SJSA1 (cell line): ENCODE results near the gene CD53. TPM values are rescaled to one million over a fixed set of nuclear protein-coding genes. Genes with fewer than 3 reads are reported as not detected.

Experiments
- DNase-seq, 2 experiments: peaks; one replicate each; pipeline ENCODE4 v3.0.0-alpha.2; 2015 to 2020; ENCODE audit warnings: low spot score in 2 of 2, low read depth in 1 of 2
- H3K27ac ChIP-seq: fragments of 250-450 bp; sonication (Bioruptor Pico); 2 replicates; pipeline ENCODE4 v1.5.1; 2020; ENCODE audit warnings: mild to moderate bottlenecking, moderate library complexity
- H3K27me3 ChIP-seq: fragments of 250-450 bp; sonication (Bioruptor Pico); replicated peaks from 2 replicates; pipeline ENCODE4 v1.5.1; 2020; ENCODE audit warnings: mild to moderate bottlenecking, moderate library complexity
- H3K36me3 ChIP-seq: fragments of 250-450 bp; sonication (Bioruptor Pico); 2 replicates; pipeline ENCODE4 v1.5.1; 2020; ENCODE audit warnings: mild to moderate bottlenecking
- H3K4me1 ChIP-seq: fragments of 250-450 bp; sonication (Bioruptor Pico); replicated peaks from 2 replicates; pipeline ENCODE4 v1.6.1; 2021; ENCODE audit warnings: mild to moderate bottlenecking
- H3K4me3 ChIP-seq: fragments of 250-450 bp; sonication (Bioruptor Pico); 2 replicates; pipeline ENCODE4 v1.5.1; 2020; ENCODE audit warnings: mild to moderate bottlenecking
- H3K9me3 ChIP-seq: fragments of 250-450 bp; sonication (Bioruptor Pico); replicated peaks from 2 replicates; pipeline ENCODE4 v1.5.1; 2020; ENCODE audit warnings: mild to moderate bottlenecking
- total RNA-seq: library from RNA; depleted of rRNA; stranded (reverse); fragments of >200 nt; shearing (Covaris generic); gene quantifications from 2 replicates; pipeline ENCODE4 v1.2.3, GENCODE V29; 2014

The CD53 gene
- total RNA-seq, 1 experiment from 2014 or later, result not detected

- Histone ChIP-seq H3K9me3 (no peaks in the 10 kb centered on the region), H3K36me3 (no peaks in the 10 kb centered on the region), H3K27ac (no peak overlapping the region), H3K4me1 (no peaks in the 10 kb centered on the region), H3K4me3 (no peak overlapping the region), H3K27me3 (peaks cover 3% of the 10 kb centered on the region; the same call in 1 of the 2 replicates)
- DNase-seq, result no peak
Measured at GRCh38 chr1:110880708-110881374, 7.9 kb downstream of the CD53 start.

- no peak for DNase-seq
- no peak overlapping the region for H3K27ac ChIP-seq
Measured at GRCh38 chr1:110888049-110888448, 15.1 kb downstream of the CD53 start.

GRCh38 chr1:110888641-110889040 is 15.7 kb downstream of the CD53 start:
- Histone ChIP-seq H3K36me3 (no peaks in the 10 kb centered on the region), H3K9me3 (no peaks in the 10 kb centered on the region), H3K27me3 (peaks cover 1% of the 10 kb centered on the region; the same call in 1 of the 2 replicates), H3K4me3 (no peak overlapping the region), H3K27ac (no peak overlapping the region), H3K4me1 (no peaks in the 10 kb centered on the region)
- no peak for DNase-seq

More at GRCh38 chr1:110888049-110888448, 15.1 kb downstream of the CD53 start:
- H3K36me3 ChIP-seq, result no peaks in the 10 kb centered on the region
- H3K4me1 ChIP-seq, result no peaks in the 10 kb centered on the region
- H3K9me3 ChIP-seq, result no peaks in the 10 kb centered on the region
- H3K27me3 ChIP-seq, result no peaks in the 10 kb centered on the region
- H3K4me3 ChIP-seq, result no peak overlapping the region

- H3K9me3 ChIP-seq, result no peaks in the 10 kb centered on the region
- DNase-seq, result no peak
- no peak overlapping the region for H3K4me3 ChIP-seq
- no peak overlapping the region for H3K27ac ChIP-seq
- no peaks in the 10 kb centered on the region for H3K4me1 ChIP-seq
- H3K36me3 ChIP-seq, result no peaks in the 10 kb centered on the region
- H3K27me3 ChIP-seq, result peaks cover 5% of the 10 kb centered on the region; the same call in 1 of the 2 replicates
Measured at GRCh38 chr1:110890474-110891196, 17.7 kb downstream of the CD53 start.

- H3K36me3 ChIP-seq, result no peaks in the 10 kb centered on the region
- no peaks in the 10 kb centered on the region for H3K9me3 ChIP-seq
- H3K4me1 ChIP-seq, result no peaks in the 10 kb centered on the region
- H3K27me3 ChIP-seq, result peaks cover 5% of the 10 kb centered on the region; the same call in 1 of the 2 replicates
- no peak overlapping the region for H3K4me3 ChIP-seq
- H3K27ac ChIP-seq, result no peak overlapping the region
- no peak for DNase-seq
Measured at GRCh38 chr1:110893908-110894490, 21.1 kb downstream of the CD53 start.

GRCh38 chr1:110896090-110896489 is 23.1 kb downstream of the CD53 start:
- no peak for DNase-seq
- Histone ChIP-seq H3K36me3 (no peaks in the 10 kb centered on the region), H3K9me3 (no peaks in the 10 kb centered on the region)

GRCh38 chr1:110897681-110898080 is 24.7 kb downstream of the CD53 start:
- no peaks in the 10 kb centered on the region for H3K9me3 ChIP-seq
- DNase-seq, result no peak
- no peak overlapping the region for H3K27ac ChIP-seq
- no peaks in the 10 kb centered on the region for H3K36me3 ChIP-seq
- H3K4me3 ChIP-seq, result no peak overlapping the region
- H3K27me3 ChIP-seq, result peaks cover 5% of the 10 kb centered on the region; the same call in 1 of the 2 replicates
- no peaks in the 10 kb centered on the region for H3K4me1 ChIP-seq

More at GRCh38 chr1:110896090-110896489, 23.1 kb downstream of the CD53 start:
- H3K27ac ChIP-seq, result no peak overlapping the region
- H3K4me3 ChIP-seq, result no peak overlapping the region
- peaks cover 5% of the 10 kb centered on the region; the same call in 1 of the 2 replicates for H3K27me3 ChIP-seq
- no peaks in the 10 kb centered on the region for H3K4me1 ChIP-seq

- no peak overlapping the region for H3K4me3 ChIP-seq
- H3K27me3 ChIP-seq, result peaks cover 1% of the 10 kb centered on the region; the same call in 1 of the 2 replicates
- DNase-seq, result no peak
- no peaks in the 10 kb centered on the region for H3K4me1 ChIP-seq
- no peak overlapping the region for H3K27ac ChIP-seq
- H3K36me3 ChIP-seq, result no peaks in the 10 kb centered on the region
- no peaks in the 10 kb centered on the region for H3K9me3 ChIP-seq
Measured at GRCh38 chr1:110898734-110899457, 25.9 kb downstream of the CD53 start.

- no peak for DNase-seq
- H3K4me1 ChIP-seq, result no peaks in the 10 kb centered on the region
Measured at GRCh38 chr1:110899458-110899843, 26.5 kb downstream of the CD53 start.

GRCh38 chr1:110902820-110903463 is 30.0 kb downstream of the CD53 start:
- no peaks in the 10 kb centered on the region for H3K4me1 ChIP-seq
- H3K27me3 ChIP-seq, result no peaks in the 10 kb centered on the region
- no peak overlapping the region for H3K27ac ChIP-seq
- no peak for DNase-seq
- H3K9me3 ChIP-seq, result no peaks in the 10 kb centered on the region
- H3K4me3 ChIP-seq, result no peak overlapping the region
- H3K36me3 ChIP-seq, result no peaks in the 10 kb centered on the region

More at GRCh38 chr1:110899458-110899843, 26.5 kb downstream of the CD53 start:
- H3K4me3 ChIP-seq, result no peak overlapping the region
- H3K27ac ChIP-seq, result no peak overlapping the region
- no peaks in the 10 kb centered on the region for H3K27me3 ChIP-seq
- no peaks in the 10 kb centered on the region for H3K9me3 ChIP-seq
- H3K36me3 ChIP-seq, result no peaks in the 10 kb centered on the region

GRCh38 chr1:110903853-110904500 is 31.0 kb downstream of the CD53 start:
- Histone ChIP-seq H3K36me3 (no peaks in the 10 kb centered on the region), H3K27ac (no peak overlapping the region), H3K4me1 (no peaks in the 10 kb centered on the region), H3K4me3 (no peak overlapping the region), H3K9me3 (no peaks in the 10 kb centered on the region), H3K27me3 (no peaks in the 10 kb centered on the region)
- DNase-seq, result no peak

GRCh38 chr1:110912784-110913183 is 39.8 kb downstream of the CD53 start:
- Histone ChIP-seq H3K36me3 (no peaks in the 10 kb centered on the region), H3K27ac (no peak overlapping the region), H3K4me1 (no peaks in the 10 kb centered on the region), H3K9me3 (no peaks in the 10 kb centered on the region), H3K27me3 (no peaks in the 10 kb centered on the region), H3K4me3 (no peak overlapping the region)
- DNase-seq, result no peak

- Histone ChIP-seq H3K27me3 (no peaks in the 10 kb centered on the region), H3K4me1 (no peaks in the 10 kb centered on the region), H3K27ac (no peak overlapping the region), H3K9me3 (no peaks in the 10 kb centered on the region), H3K36me3 (no peaks in the 10 kb centered on the region), H3K4me3 (no peak overlapping the region)
- no peak for DNase-seq
Measured at GRCh38 chr1:110914676-110915075, 41.7 kb downstream of the CD53 start.
